ENCODE data around the gene HDLBP. TPM values are rescaled to one million over a fixed set of nuclear protein-coding genes. Genes with fewer than 3 reads are reported as not detected.

Gene HDLBP
- polyA plus RNA-seq, 1 experiment: 707 TPM

DNA sequence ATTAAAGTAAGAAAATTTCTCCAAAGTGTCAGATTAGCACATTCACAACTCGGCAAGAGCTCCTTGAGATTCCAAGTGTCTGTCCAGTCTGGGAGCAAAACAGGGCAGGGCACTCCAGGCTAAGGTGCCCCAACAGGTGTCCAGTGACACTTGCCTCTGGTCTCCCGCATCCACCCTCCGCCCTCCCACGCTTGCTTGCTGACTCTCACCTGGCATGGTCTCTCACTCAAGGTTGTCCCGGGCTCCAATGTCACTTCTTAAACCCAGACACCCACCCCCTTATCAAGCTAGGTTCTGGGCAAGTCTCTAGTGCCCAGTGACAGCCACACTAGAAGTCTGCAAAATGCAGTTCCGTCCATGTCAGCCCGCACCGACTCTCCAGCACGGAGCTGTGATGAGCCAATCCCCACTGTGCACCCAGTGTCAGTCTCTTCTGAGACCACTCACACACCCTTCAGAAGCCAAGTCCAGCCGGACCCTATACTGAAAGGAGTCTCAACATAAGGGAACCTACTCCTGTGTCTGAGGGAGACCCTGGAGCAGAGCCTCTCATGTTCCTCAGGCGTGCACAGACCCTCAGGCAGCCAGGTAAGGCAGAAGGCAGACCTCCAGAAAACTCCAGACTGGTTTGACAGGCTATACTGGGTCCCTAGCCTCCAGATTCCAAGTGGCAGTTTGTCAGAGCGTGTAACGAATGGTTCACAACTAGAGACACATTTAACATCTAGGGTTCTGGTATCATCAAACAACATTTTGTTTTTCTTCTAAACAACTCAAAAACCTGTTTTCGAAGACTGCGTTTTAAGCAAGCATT is 45.6 kb downstream of the HDLBP start:
- POLR2A ChIA-PET: no interaction called here
- TF ChIP-seq, protein P1, sequence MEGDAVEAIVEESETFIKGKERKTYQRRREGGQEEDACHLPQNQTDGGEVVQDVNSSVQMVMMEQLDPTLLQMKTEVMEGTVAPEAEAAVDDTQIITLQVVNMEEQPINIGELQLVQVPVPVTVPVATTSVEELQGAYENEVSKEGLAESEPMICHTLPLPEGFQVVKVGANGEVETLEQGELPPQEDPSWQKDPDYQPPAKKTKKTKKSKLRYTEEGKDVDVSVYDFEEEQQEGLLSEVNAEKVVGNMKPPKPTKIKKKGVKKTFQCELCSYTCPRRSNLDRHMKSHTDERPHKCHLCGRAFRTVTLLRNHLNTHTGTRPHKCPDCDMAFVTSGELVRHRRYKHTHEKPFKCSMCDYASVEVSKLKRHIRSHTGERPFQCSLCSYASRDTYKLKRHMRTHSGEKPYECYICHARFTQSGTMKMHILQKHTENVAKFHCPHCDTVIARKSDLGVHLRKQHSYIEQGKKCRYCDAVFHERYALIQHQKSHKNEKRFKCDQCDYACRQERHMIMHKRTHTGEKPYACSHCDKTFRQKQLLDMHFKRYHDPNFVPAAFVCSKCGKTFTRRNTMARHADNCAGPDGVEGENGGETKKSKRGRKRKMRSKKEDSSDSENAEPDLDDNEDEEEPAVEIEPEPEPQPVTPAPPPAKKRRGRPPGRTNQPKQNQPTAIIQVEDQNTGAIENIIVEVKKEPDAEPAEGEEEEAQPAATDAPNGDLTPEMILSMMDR (IDR thresholded peaks at IDR 0.05; ENCODE audit: low read depth, low read length): no peak
- Histone ChIP-seq H3K9me3 (ENCODE audit: control insufficient read depth, insufficient read depth, low read length) (no peaks in the 10 kb centered on the region), H3K27ac (ENCODE audit: low read depth, low read length) (no peak overlapping the region), H3K27me3 (ENCODE audit: control insufficient read depth, insufficient read depth, low read length) (no peaks in the 10 kb centered on the region), H3K4me3 (ENCODE audit: low read depth, low read length) (peak overlapping the region; percentile 84)
- no peak for DNase-seq (ENCODE audit: low read depth, low spot score)
- CTCF ChIA-PET: interaction anchor here (0.5 kb wide), 1 partner anchor 109 kb away, joined by 4 read pairs; no protein-coding TSS in a partner anchor

DNA sequence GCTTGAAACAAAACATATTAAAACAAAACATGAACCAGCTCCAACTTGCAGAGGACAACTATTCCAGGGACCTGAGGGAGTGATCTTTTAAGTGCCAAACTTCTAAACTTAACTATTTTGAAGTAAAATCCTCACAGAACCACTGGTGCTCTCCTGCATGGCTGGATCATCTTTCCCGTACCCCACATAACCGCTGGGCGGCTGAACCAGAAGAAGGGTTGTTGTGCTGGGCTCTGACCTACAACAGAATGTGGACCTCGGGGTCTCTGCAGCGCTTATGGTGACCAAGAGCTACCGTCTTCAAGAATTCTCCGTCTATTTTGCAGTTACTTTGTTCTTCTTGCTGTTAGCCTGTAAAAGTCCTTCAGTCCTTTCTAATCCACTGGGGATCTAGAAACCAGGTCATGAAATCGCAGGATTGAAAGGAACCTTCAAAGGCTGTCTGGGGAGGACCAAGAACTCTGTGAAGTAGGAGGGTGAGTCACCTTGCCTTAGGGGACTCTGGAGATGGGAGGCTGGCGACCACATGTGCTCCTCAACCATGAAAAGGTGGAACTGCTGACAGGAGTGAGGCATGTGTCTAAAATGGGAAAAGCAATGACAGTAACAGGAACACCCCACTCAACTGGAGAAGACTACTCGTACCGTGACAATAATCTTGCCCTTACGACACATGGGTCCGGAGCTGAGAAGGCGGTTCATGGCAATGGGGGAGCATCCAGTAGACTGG is 46.6 kb downstream of the HDLBP start:
- no peak overlapping the region for H3K27ac ChIP-seq (ENCODE audit: low read depth, low read length)
- H3K27me3 ChIP-seq (ENCODE audit: control insufficient read depth, insufficient read depth, low read length): no peaks in the 10 kb centered on the region
- no peak overlapping the region for H3K4me3 ChIP-seq (ENCODE audit: low read depth, low read length)
- ChIA-PET POLR2A (interaction anchor here (2.5 kb wide), 1 partner anchor 46 kb away, joined by 11 read pairs; no protein-coding TSS in a partner anchor), CTCF (interaction anchor here (1.0 kb wide), 1 partner anchor 47 kb away, joined by 3 read pairs; the partner anchor contains the start of genes HDLBP and SEPTIN2)
- TF ChIP-seq, protein P1 (IDR thresholded peaks at IDR 0.05; ENCODE audit: low read depth, low read length): no peak
- no peak for DNase-seq (ENCODE audit: low read depth, low spot score)
- no peaks in the 10 kb centered on the region for H3K9me3 ChIP-seq (ENCODE audit: control insufficient read depth, insufficient read depth, low read length)

DNA sequence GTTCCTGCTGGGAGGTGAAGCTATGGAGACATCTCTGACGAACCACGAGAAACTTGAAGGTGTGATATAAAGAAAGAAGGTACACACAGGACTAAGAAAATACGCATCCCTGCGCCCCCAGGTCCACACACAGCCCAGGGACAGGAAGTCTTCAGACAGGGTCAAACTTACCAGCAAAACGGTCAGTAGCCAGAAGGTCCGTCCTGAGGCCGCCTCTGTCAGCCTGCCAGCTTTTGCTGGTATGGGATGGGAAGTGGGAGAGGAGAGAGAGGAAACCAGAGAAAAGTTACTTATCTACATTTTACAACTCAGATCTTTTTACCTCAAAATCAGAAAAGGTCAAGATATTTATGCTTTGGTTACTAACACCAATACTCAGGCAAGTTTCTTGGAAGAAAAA is 47.2 kb downstream of the HDLBP start:
- no peak for DNase-seq (ENCODE audit: low read depth, low spot score)
- TF ChIP-seq, protein P1 (IDR thresholded peaks at IDR 0.05; ENCODE audit: low read depth, low read length): no peak
- H3K9me3 ChIP-seq (ENCODE audit: control insufficient read depth, insufficient read depth, low read length): no peaks in the 10 kb centered on the region
- ChIA-PET POLR2A (interaction anchor here (2.5 kb wide), 1 partner anchor 47 kb away, joined by 11 read pairs; no protein-coding TSS in a partner anchor), CTCF (interaction anchor here (1.0 kb wide), 1 partner anchor 47 kb away, joined by 3 read pairs; the partner anchor contains the start of genes HDLBP and SEPTIN2)
- H3K4me3 ChIP-seq (ENCODE audit: low read depth, low read length): no peak overlapping the region
- H3K27me3 ChIP-seq (ENCODE audit: control insufficient read depth, insufficient read depth, low read length): no peaks in the 10 kb centered on the region
- no peak overlapping the region for H3K27ac ChIP-seq (ENCODE audit: low read depth, low read length)

DNA sequence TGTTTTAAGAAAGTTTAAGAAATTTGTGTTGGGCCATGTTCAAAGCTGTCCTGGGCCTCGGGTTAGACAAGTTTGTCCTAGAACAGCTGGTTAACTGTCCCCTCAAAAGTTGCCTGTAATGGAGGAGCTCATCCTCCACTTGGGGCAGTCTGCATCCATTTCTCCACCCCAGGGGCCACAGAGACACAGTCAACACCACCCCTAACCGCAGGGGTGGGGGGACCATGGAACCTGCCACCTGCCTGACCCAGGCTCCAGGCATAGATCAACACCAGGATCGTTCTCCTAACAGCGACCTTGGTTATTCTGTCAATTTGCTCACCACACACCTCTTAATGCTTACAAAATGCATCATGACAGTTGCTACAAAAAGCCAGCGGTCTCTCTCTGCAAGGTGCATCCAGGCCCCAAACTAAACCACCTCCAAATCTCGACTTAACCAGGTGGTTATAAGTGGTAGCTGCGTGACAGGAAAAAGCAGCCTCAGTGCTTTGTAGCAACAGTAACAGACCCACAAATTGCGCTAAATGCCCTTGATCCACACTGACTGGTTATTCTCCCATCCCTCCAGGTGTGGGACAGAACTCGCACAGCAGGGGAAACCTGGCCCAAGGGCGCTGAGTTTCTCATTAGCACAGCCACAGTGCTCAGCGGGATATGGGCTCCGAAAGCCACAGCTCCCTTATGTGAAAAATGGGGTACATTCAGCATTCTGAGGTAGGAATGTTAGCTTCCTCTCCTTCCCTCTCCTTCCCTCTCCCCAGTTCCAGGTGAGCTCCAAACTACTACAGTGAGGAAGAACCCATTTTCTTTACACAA is 48.0 kb downstream of the HDLBP start:
- TF ChIP-seq, protein P1 (IDR thresholded peaks at IDR 0.05; ENCODE audit: low read depth, low read length): 0 out of 2 replicates have a peak, but pooled peaks have one; percentile 1
- Histone ChIP-seq H3K27ac (ENCODE audit: low read depth, low read length) (no peak overlapping the region), H3K4me3 (ENCODE audit: low read depth, low read length) (no peak overlapping the region), H3K27me3 (ENCODE audit: control insufficient read depth, insufficient read depth, low read length) (no peaks in the 10 kb centered on the region), H3K9me3 (ENCODE audit: control insufficient read depth, insufficient read depth, low read length) (no peaks in the 10 kb centered on the region)
- POLR2A ChIA-PET: interaction anchor here (2.5 kb wide), 1 partner anchor 47 kb away, joined by 11 read pairs; no protein-coding TSS in a partner anchor
- CTCF ChIA-PET: no interaction called here
- no peak for DNase-seq (ENCODE audit: low read depth, low spot score)

Data from AG04450 (cell line).